DOHH2 (cell line): Measurements from ENCODE around the gene FIGN.

ENCODE experiments used
- EZH2phosphoT487 ChIP-seq: fragments of 200-600 bp; sonication (generic); IDR thresholded peaks from 2 replicates; pipeline ENCODE4 v1.6.1; 2017; ENCODE audit warnings: borderline replicate concordance, mild to moderate bottlenecking, antibody characterized with exemption, low read length, moderate library complexity, mixed read lengths
- TF ChIP-seq, protein P1 (sequence below): fragments of 200-600 bp; sonication (generic); IDR thresholded peaks from one replicate; pipeline ENCODE4 v1.5.1; 2014; ENCODE audit warnings: antibody characterized with exemption, mild to moderate bottlenecking, low read depth, low read length; ENCODE audit not compliant: poor library complexity, severe bottlenecking

DNA sequence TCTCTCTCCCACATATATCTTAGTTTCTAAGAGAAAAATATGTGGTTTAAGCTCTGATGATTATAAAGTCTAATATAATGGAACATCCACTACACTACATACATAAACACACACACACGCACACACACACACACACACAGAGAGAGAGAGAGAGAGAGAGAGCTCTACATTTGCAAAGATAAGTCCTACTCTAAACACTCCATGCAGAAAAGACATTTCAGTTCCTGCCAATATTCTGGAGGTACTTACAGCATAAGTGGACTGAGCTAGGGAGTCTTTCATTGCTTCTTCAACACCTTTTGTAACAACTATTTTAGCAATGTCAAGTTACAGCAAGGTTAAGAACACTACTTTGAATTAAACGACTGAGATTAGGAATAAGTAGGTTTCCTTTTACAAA is 80.1 kb downstream of the FIGN start:
- TF ChIP-seq, protein P1, sequence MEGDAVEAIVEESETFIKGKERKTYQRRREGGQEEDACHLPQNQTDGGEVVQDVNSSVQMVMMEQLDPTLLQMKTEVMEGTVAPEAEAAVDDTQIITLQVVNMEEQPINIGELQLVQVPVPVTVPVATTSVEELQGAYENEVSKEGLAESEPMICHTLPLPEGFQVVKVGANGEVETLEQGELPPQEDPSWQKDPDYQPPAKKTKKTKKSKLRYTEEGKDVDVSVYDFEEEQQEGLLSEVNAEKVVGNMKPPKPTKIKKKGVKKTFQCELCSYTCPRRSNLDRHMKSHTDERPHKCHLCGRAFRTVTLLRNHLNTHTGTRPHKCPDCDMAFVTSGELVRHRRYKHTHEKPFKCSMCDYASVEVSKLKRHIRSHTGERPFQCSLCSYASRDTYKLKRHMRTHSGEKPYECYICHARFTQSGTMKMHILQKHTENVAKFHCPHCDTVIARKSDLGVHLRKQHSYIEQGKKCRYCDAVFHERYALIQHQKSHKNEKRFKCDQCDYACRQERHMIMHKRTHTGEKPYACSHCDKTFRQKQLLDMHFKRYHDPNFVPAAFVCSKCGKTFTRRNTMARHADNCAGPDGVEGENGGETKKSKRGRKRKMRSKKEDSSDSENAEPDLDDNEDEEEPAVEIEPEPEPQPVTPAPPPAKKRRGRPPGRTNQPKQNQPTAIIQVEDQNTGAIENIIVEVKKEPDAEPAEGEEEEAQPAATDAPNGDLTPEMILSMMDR = no peak
- no peak for TF ChIP-seq EZH2phosphoT487
